ENCODE data around the gene CACNG8.

DNA sequence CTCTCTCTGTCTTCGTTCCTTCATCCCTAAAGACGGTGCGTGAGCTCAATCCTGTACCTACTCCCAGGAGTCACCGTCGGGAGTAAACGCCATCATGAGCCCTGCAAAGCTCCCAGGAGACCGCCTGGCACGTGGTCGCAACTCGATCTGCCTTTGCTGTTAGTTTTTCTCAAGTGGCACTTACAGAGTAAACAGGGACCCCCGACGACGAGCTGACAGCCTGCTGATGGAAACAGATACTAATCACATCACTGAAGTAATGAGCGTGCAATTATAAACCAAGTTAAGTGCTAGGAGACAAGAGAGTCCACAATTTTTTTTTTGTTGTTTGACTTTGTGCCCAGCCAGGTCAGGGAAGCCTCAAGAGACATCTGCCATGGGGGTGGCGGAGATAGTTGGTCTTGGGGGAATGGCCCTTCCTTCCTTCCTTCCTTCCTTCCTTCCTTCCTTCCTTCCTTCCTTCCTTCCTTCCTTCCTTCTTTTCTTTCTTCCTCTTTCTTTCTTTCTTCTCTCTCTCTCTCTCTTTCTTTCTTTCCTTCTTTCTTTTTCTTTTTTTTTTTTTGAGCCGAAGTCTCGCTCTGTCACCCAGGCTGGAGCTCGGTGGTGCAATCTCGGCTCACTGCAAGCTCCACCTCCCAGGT is 52.3 kb downstream of the CACNG8 start:
- TF ChIP-seq, protein P1, sequence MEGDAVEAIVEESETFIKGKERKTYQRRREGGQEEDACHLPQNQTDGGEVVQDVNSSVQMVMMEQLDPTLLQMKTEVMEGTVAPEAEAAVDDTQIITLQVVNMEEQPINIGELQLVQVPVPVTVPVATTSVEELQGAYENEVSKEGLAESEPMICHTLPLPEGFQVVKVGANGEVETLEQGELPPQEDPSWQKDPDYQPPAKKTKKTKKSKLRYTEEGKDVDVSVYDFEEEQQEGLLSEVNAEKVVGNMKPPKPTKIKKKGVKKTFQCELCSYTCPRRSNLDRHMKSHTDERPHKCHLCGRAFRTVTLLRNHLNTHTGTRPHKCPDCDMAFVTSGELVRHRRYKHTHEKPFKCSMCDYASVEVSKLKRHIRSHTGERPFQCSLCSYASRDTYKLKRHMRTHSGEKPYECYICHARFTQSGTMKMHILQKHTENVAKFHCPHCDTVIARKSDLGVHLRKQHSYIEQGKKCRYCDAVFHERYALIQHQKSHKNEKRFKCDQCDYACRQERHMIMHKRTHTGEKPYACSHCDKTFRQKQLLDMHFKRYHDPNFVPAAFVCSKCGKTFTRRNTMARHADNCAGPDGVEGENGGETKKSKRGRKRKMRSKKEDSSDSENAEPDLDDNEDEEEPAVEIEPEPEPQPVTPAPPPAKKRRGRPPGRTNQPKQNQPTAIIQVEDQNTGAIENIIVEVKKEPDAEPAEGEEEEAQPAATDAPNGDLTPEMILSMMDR (IDR thresholded peaks at IDR 0.05), result no peak
- TF ChIP-seq POLR2A (IDR thresholded peaks at IDR 0.05), result no peak

Data from adrenal gland (tissue), 5 donors.